ENCODE measurements around the gene PRDM11. TPM values are rescaled to one million over a fixed set of nuclear protein-coding genes. Genes with fewer than 3 reads are reported as not detected.

PRDM11 gene
- total RNA-seq, 1 experiment from 2014 or later: 10.7 TPM

DNA sequence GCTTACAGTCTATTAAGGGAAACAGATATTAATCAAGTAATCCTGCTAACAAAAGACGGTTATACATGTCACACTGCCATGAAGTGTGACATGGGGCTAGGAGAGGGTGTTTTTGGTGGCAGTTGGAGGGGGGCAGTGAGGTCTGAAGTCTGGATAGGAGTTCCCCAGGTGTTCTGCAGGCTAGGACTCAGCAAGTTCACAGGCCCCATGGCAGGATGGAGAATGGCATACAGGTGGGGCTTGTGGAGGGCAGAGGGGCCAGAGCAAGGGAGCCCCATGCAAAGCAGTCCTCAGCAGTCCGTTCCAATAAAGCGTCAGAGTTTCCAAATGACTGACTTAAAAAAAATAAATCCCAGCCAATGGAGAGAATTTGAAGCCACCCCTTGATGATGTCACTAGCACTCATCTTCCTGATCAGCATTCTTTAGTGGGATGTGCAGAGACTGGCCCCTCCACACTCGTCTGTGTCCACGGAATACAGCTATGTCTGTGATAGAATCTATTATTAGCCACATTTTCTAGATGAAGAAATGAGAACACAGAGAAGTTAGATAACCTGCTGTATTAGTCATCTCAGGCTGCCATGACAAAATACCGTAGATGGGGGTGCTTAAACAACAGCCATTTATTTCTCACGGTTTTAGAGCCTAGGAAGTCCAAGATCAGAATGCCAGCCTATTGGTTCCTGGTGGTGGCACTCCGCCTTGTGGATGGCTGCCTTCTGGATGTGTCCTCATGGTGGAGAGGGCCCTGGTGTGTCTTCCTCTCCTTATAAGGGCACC is 32.6 kb downstream of the PRDM11 start:
- H3K9me2 ChIP-seq (ENCODE audit: insufficient read depth): no peaks in the 10 kb centered on the region
- no peak overlapping the region for H2AFZ ChIP-seq
- no peaks in the 10 kb centered on the region for H3K79me2 ChIP-seq (ENCODE audit: low read depth)
- TF ChIP-seq, protein P1, sequence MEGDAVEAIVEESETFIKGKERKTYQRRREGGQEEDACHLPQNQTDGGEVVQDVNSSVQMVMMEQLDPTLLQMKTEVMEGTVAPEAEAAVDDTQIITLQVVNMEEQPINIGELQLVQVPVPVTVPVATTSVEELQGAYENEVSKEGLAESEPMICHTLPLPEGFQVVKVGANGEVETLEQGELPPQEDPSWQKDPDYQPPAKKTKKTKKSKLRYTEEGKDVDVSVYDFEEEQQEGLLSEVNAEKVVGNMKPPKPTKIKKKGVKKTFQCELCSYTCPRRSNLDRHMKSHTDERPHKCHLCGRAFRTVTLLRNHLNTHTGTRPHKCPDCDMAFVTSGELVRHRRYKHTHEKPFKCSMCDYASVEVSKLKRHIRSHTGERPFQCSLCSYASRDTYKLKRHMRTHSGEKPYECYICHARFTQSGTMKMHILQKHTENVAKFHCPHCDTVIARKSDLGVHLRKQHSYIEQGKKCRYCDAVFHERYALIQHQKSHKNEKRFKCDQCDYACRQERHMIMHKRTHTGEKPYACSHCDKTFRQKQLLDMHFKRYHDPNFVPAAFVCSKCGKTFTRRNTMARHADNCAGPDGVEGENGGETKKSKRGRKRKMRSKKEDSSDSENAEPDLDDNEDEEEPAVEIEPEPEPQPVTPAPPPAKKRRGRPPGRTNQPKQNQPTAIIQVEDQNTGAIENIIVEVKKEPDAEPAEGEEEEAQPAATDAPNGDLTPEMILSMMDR (conservative IDR thresholded peaks at IDR 0.05): no peak
- no peak for TF ChIP-seq EZH2 (IDR thresholded peaks at IDR 0.05; ENCODE audit: low read depth)
- 0 out of 2 replicates have a peak, but pooled peaks cover 8% of the 10 kb centered on the region for H3K4me1 ChIP-seq (replicated peaks; ENCODE audit: insufficient read depth)
- intact Hi-C loops (cut with micrococcal nuclease; ENCODE audit: unreplicated experiment): loop anchor here (1.0 kb wide), 1 partner anchor 32 kb away; no protein-coding TSS in a partner anchor
- ChIA-PET POLR2A (ENCODE audit: unreplicated experiment) (interaction anchor here (0.6 kb wide), 1 partner anchor 285 kb away, joined by 5 read pairs; no protein-coding TSS in a partner anchor), CTCF (no interaction called here)
- H3K4me2 ChIP-seq: peak overlapping the region; percentile 80
- H3K27ac ChIP-seq: no peak overlapping the region
- no peaks in the 10 kb centered on the region for H3F3A ChIP-seq (ENCODE audit: insufficient read depth, low read depth)
- H3K27me3 ChIP-seq (ENCODE audit: insufficient read depth, low read depth): no peaks in the 10 kb centered on the region
- no peaks in the 10 kb centered on the region for H3K9me3 ChIP-seq (ENCODE audit: insufficient read depth, low read depth)
- no peak overlapping the region for H3K4me3 ChIP-seq
- H3K36me3 ChIP-seq (ENCODE audit: low read depth): no peaks in the 10 kb centered on the region
- BruUV-seq (replicated peaks): no TSS peak
- 0 out of 2 replicates have a peak, but pooled peaks cover 4% of the 10 kb centered on the region for H4K20me1 ChIP-seq (ENCODE audit: insufficient read depth)
- DNase-seq: peak in 1 of 2 experiments; percentile 43

- no peak overlapping the region for H2AFZ ChIP-seq
These were observed 33.3 kb downstream of the PRDM11 start for GRCh38 chr11:45179686-45180178.

More at GRCh38 chr11:45179686-45180178, 33.3 kb downstream of the PRDM11 start:
- Histone ChIP-seq H3K79me2 (ENCODE audit: low read depth) (no peaks in the 10 kb centered on the region), H3F3A (ENCODE audit: insufficient read depth, low read depth) (no peaks in the 10 kb centered on the region), H3K9me2 (ENCODE audit: insufficient read depth) (no peaks in the 10 kb centered on the region), H3K4me1 (replicated peaks; ENCODE audit: insufficient read depth) (0 out of 2 replicates have a peak, but pooled peaks cover 8% of the 10 kb centered on the region), H3K27ac (no peak overlapping the region), H3K9me3 (ENCODE audit: insufficient read depth, low read depth) (no peaks in the 10 kb centered on the region), H3K36me3 (ENCODE audit: low read depth) (no peaks in the 10 kb centered on the region), H4K20me1 (ENCODE audit: insufficient read depth) (0 out of 2 replicates have a peak, but pooled peaks cover 4% of the 10 kb centered on the region), H3K4me3 (peak overlapping the region; percentile 51; the same call in 1 of the 2 replicates), H3K4me2 (peak overlapping the region; percentile 80), H3K27me3 (ENCODE audit: insufficient read depth, low read depth) (no peaks in the 10 kb centered on the region)
- no peak for DNase-seq
- TF ChIP-seq, protein P1 (conservative IDR thresholded peaks at IDR 0.05): 0 out of 2 replicates have a peak, but pooled peaks have one; percentile 43
- TF ChIP-seq EZH2 (IDR thresholded peaks at IDR 0.05; ENCODE audit: low read depth): no peak
- CTCF ChIA-PET: interaction anchor here (0.6 kb wide), 1 partner anchor 804 kb away, joined by 4 read pairs; no protein-coding TSS in a partner anchor
- intact Hi-C loops (cut with micrococcal nuclease; ENCODE audit: unreplicated experiment): loop anchor here (1.0 kb wide), 1 partner anchor 32 kb away; no protein-coding TSS in a partner anchor
- POLR2A ChIA-PET (ENCODE audit: unreplicated experiment): interaction anchor here (0.6 kb wide), 1 partner anchor 284 kb away, joined by 5 read pairs; no protein-coding TSS in a partner anchor
- BruUV-seq (replicated peaks): TSS peak; percentile 76

Data from PC-9 (cell line).